NCI-H2081 treated with DMSO at 0.1 percent for 48 hours (cell line): ENCODE data around the gene TRDMT1.

Experiments
- DNase-seq: peaks from one replicate; lab custom pipeline; 2025; lab: John Stamatoyannopoulos, UW

Gene TRDMT1

DNA sequence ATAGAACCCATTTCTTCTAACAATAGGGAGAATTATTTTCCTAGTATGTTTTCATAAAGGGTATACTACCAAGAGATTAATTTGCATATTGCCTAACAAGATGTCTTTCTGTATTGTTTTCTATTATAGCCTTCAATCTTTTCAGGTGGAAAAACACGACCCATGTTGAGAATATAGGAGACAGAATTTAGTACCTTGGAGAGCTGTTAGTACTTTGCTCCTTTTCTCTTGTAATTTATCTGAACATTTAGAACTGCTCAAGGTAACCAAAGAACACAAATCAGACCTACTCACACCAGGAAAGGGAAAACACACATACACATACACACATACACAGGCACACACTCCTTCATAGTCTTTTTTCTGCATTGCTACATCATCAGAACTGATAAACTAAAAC is 7.8 kb upstream of the TRDMT1 start:
- DNase-seq: no peak

DNA sequence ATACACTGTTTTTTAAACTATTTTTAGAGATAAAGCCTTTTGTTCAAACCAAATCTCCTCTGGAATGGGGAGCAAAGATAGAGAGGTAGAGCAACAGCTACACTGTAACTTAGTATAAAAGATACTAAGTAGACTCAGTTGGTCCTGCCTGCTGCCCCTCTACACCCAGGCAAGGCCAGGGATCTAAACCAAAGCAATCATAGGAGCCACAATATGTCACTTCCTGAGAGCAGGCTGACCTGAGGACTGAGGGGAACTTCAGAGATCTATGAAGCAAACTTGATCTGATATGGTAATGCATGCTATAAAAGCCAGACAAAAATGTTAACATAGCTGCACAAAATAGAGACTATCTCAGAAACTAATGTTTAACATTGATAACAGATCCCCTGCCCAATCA is 7.0 kb upstream of the TRDMT1 start:
- no peak for DNase-seq

DNA sequence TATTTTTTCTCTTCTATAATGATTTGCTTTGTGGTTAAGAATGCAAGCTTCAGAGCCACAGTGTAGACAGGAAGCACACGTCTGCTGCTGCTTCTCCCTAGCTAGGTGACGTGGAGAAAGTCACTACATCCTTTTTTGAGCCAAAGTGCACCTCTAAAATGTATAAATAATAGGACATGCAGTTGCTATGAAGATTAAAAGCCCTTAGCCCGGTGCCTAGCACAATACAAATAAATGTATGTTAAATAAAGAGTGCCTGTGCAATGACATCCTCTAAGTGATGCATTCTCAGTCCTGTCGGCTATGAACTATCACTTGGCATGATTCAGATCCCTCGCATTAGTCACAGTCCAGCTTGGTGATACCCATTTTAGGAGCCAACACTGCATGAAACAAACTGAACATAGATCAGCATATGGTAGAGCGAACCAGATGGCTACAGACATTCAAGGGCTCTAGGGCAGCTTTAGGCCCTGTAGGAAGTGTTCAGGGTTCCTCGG is 4.8 kb upstream of the TRDMT1 start:
- no peak for DNase-seq

DNA sequence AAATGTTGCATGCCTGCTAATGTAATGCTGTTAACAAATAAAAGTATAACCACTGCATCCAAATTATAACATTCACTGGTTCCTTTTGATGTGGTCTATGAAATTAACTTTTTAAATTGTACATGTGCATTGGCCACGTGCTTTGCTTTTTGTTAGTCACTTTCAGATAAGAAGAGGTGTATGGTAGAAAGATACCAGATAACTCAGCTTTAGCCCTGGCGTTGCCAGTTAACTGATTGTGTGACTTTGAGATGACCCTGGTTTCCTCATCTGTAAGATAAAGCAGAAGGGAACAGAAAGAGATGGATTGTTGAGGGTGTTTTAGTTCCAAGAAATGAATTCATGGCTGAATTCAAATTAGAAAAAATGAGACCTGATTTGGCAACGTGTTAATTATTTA is 1.9 kb upstream of the TRDMT1 start:
- no peak for DNase-seq

DNA sequence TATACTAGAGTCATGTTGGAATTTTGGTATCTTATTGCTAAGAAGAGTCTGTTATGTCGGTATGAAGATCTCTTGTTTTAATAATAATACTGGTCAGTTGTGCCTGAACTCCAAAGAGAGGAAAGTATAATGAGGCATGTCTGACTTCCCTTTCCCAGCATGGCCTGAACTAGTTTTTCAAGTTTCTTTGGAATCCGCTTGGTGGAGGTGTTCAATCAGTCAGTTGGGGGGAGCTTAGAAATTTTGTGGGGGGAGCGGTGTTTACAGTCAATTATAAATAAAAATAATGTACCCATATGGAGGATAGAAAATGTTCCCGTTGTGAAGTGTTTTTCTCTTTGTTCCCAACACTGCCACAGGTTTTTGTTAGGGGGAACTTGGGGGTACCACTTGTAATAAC is 1.5 kb upstream of the TRDMT1 start:
- no peak for DNase-seq

DNA sequence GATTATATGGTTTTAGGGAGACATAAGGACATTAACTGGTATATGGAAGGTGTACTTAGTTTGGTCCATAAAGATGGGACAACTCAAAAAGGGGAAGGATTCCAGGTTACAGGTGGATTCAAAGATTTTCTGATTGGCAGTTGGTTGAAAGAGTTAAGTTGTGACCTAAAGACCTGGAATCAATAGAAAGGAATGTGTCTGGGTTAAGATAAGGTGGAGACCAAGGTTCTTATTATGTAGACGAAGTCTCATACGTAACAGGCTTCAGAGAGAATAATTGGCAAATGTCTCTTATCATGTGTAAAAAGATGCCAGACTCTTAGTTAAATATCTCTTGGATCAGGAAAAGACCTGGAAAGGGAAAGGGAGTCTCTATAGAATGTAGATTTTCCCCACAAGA is 1.0 kb upstream of the TRDMT1 start:
- no peak for DNase-seq

DNA sequence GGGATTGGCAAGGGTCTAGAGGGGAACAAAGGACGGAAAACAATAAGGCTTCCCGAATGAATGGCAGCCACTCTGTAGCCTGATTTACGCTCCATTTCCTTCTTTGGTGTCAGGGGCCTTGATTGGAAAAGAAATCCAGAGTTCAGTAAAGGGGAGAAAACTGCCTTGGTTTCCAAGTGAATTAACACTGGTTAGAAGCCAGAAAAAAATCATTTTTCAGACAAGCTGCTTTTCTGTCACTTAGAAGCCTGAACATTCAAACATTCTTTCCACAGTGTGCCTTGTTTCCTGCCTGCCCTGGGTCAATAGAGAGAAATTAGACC is 283 bp upstream of the TRDMT1 start:
- no peak for DNase-seq

DNA sequence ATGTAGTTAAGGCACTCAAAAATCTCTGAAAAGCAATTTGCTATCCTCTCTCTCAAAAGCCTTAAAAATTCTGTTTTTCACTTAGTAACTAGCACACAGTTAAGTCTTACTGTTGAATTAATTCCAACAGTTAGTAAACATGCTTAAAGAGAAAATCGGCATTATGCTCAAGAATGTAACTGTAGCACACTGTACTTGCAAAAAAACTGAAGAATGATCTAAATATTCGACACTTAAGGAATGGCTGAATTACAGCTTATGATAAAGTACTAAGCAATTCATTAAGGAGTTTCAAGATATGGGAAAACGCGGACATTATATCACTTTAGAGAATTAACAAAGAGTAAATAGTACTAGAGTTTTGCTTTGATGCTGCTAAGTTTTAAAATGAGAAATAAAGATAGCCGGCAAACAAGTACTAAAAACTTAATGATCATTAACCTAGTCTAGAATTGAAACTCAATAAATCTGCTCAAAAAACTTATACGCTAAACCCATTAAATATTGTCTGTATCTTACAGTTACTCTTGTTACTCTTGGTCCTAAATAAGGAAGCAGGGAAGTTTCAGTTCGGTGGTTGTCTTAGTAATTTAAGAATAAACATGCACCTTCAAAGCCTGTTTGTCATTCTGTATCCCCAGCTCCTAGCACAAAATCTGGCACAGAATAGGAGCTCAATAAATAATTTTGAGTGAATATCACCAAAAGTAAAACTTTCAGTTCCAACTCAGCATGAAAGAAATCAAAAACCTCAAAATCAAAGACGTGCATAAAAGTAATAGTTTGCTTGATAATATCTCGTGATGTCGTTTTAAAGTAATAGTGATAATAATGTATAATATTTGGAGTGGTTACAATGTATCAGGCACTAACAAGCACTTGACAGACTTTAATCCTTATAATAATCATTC is 1.2 kb downstream of the TRDMT1 start:
- DNase-seq: no peak

DNA sequence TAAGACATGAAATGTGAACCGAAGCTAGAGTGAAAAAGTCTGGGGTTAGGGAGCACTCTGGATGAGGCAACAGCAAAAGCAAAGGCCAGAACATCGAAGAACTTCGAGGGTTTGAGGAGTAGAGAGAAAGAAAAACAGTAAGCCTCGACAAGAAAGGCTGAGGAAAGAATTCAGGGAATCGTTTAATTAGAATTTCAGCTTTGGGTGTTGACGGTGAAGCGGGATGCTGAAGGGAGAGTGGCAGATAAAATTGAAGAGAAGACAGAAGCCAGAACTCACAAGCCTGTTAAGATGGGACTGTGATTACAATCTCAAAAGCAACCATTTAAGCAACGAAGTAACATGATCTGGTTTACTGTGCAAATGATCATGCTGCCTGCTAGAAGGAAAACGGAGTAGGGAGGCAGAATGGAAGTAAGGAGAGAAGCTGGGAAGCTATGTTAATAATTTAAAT is 2.1 kb downstream of the TRDMT1 start:
- DNase-seq: no peak

DNA sequence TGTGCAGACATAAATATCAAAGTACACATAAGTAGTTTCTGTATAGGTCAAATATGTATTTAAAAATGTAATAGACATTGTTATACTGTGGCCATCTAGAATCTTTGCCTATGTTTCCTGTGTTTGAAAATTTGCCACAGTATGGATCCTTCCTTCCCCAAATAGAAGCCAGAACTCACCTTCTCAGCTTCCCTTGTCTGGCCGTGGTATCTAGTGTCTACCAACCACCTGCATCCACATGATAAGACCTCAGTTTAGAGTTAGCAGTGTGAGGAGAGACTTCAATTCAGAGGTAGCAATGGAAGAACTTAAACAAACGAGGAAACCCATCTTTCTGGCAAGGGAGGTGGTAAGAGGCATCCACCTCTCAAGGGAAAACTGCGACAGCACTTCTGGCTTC is 4.9 kb downstream of the TRDMT1 start:
- no peak for DNase-seq

DNA sequence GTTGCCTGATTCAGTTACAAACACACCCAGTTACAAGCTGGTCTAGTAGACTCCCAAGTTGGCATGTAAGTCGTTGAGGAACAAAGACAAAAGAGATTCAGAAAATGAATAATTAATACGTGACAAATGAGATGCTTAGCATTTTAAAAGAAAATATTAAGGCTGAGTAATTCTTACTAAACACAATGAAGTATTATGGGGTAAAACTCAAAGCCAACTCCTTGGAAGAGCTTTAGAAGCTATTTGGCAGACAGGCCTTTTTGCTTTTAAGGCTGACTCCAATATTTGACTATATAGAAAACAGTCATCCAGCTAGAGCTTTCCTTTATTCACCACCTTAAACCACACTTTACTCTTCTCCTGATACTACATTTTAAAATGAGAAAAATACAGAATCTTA is 5.4 kb downstream of the TRDMT1 start:
- DNase-seq: no peak

DNA sequence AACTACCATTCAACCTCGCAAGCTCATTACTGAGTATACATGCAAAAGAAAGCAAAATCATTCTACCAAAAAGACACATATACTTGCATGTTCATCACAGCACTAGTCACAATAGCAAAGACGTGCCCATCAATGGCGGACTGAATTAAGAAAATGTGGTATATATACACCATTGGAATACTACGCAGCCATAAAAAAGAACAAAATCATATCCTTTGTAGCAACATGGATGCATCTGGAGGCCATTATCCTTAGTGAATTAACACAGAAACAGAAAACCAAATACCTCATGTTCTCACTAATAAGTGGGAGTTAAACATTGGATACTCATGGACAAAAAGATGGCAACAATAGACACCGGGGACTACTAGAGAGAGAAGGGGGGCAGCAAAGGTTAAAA is 6.4 kb downstream of the TRDMT1 start:
- no peak for DNase-seq

DNA sequence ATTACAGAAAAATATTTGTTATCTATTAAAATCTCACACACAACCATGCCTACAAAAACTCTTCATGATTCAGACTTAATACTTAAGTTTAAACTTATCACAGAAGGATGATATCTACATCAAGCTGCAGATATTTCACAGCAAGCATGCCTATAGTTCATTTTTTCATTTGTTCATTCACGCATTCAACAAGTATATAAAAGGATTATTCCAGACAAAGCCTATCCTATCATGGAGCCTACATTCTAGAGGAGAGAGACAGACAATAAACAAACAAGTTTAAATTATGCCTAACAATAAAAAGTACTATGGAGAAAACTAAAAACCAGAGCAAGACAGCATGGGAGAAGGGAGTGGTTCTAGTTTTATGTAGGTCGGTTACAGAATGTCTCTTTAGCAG is 10.9 kb downstream of the TRDMT1 start:
- DNase-seq: no peak

DNA sequence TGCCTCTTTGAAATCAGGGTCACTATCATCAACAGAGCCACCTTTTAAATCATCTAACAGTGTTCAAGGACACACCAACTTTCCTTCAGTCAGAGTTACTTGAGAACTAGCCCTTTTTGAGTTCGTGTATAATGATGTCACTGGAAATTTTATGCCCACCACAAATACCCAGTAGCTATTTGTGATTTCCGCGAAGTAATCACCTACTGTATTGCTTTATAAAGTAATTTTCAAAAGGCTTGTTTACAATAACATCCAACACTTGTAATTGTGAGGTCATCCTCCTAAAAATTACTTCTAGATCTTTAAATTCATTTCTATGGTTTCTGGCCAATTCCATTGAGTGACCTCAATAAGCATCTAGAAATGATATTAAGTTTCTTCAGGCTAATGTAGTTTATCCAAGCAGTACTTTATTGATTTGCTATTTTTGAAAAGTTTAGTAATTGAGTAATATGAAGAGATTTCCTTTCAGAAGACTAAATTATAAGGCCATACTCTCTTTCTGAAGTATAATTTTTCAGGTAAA is 12.8 kb downstream of the TRDMT1 start:
- DNase-seq: no peak

DNA sequence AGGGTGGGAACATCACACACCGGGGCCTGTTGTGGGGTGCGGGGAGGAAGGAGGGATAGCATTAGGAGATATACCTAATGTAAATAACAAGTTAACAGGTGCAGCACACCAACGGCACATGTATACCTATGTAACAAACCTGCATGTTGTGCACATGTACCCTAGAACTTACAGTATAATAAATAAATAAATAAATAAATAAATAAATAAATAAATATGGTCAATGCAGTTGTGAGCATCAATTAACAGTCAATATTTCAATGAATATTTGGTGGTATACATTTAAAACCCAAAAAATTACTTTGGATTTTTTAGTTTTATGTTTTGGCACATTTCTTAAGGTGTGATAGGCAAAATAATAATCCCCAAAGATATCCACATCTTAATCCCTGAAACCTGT is 15.6 kb downstream of the TRDMT1 start:
- DNase-seq: no peak

DNA sequence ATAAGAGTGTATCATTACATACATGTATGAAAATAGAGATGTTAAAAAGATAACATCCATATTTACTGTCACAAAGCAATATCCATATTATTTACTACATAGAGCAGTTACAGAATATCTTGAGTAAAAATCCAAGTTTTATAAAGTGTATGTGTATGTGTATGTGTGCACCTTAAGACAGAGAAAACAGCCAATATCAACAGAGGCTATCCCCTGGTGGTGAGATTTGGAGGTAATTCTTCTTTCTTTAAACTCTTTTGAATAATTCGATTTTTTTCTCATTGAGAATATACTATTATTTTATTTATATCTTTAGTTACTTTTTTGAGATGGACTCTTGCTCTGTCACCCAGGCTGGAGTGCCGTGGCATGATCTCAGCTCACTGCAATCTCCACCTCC is 18.4 kb downstream of the TRDMT1 start:
- DNase-seq: no peak

DNA sequence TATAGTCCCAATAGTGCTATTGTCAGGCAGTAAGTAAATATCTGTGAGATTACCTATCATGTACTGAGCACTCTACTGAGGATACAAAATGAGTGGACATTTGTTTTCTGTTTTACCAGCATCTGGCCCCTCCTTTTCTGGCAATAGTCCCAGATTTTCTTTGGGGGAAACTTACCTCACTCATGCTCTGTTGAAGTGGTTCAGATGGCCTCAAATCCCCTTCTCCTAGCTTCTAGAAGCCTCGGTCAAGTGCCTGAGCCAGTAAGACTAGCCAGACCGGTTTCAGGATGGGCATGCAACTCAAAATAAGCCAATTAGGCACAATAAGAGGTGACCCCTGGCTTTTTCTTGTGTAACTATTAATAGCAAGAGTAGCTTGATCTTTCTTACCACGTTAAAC is 19.7 kb downstream of the TRDMT1 start:
- no peak for DNase-seq

DNA sequence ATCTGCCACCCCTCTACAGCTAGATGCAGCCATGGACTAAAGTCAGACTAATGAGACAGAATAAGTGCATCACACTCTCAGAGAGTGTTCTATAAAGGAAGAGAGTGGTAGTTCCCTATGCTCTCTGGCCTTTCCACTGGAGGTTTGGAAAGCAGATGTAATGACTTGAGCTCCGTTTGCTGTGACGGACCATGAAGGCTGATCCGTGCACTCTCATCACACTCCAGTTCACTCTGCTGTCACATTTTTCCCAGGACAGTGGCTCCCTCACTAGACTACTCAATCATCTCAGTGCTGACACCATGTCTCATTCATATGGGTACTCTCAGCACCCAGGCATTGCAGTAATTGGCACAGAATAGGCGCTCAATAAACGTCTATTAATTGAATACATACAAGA is 20.4 kb downstream of the TRDMT1 start:
- DNase-seq: no peak

DNA sequence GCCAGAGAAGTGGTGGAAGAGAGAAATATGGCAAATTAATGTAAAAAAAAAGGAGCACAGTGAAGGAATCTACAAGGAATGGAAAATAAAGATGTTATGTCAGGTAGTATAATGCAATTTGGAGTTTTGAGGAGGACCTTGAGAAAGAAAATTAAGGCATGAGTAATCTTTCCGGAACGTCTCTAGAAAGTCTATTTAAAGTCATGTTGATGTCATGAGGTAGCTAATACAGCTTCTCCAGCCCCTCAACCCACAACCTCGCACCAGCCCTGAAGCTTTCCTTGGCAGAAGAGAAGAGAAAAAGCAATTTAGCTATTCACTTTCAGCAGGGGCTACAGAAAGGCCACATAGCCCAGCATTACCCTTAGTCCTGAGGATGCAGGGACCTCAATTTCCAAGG is 22.5 kb downstream of the TRDMT1 start:
- no peak for DNase-seq

DNA sequence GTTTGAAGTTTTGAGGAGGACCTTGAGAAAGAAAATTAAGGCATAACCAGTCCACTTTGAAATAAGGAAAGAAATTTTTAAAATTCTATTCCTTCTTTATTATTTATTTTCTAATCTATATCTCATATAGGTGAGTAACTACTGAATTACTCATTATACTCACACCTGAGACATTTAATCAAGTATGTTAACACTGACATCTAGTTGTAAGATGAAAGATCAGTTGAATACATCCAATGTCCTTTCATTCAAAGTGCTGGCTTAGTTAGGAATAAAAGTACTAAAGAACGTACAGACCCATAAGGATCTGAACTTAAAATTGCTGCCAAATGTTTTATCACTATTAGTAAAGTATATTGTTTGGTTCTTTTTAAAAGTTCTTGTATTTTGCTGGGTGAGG is 23.5 kb downstream of the TRDMT1 start:
- no peak for DNase-seq

DNA sequence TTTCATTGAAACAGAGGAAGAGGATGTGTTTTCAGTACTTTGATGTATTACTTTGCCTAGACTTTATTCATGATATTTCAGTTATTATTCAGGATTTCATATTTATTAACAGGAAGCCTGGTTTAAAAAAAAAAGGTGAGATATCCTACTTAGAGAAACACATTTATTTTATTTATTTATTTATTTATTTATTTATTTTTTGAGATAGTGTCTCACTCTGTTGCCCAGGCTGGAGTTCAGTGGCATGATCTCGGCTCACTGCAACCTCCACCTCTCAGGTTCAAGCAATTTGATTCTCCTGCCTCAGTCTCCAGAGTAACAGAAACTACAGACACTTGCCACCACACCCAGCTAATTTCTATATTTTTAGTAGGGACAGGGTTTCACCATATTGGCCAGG is 24.5 kb downstream of the TRDMT1 start:
- no peak for DNase-seq

DNA sequence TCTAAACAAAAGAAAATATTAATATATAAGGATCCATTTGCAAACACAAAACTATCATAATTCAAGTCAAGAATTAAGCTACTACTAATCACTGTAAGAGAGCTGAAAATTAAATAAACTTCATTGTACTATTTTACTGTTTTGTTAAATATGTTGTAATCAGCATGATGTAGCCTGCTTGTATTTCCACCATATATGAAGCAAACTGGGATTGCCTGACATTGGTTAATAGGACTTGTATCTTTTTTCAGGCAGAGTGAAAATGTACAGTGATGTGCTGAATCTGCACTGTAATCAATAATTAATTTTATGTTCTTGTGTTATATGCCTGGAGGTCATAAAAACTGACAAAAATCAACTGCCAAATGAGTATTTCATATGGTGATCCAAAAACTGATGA is 25.4 kb downstream of the TRDMT1 start:
- DNase-seq: no peak

DNA sequence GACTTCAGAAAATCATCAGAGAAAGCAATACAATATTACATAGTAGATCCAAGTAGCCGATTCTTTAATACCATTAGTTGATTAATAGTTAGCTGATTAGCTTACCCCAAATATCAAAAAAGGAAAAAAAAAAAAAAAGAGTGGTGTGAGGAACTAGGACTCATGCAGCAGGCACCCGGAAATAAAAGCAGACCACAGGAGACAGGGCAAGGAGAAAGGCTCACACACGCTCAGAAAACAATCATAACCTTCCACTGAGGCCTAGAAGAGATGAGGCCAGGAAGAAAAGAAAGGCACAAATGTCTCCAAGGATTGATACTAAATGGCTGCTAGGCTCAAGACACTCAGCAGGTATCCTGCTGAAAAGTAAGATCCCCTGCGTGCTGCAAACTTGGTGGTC is 25.9 kb downstream of the TRDMT1 start:
- DNase-seq: no peak

DNA sequence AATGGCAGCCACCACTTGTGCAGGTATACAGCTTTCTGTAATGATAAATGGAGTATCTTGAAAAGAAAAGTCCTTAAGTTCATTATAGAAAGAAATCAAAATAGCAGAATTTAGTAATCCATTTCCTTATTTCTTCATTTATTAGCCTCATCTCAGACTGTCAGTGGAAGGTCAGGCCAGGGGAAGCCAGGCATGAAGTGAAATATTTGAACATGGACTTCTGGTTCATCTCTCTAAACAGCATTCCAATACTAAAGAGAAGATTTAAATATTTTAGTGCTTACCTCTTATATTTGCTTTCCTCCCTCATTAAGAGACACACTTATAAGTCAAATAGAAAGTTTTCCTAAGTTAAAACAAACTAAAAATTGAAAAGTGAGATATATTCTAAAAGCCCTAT is 26.8 kb downstream of the TRDMT1 start:
- no peak for DNase-seq
